HG03060 (cell line): ENCODE results near the gene HSD3B1.
"Not testable (repeated sequence)": the region's sequence is repeated elsewhere in the genome, so short reads cannot be mapped to it uniquely, and the experiment has no call there.

Source experiments
- ATAC-seq: cut with Tn5 transposase; IDR thresholded peaks from one replicate; pipeline ENCODE4 v1.9.1; 2021; ENCODE audit warnings: low read depth, moderate number of reproducible peaks; ENCODE audit not compliant: unreplicated experiment

HSD3B1 gene

GRCh38 chr1:119489201-119489600, 17.8 kb upstream of the HSD3B1 start:
- ATAC-seq, result no peak

- ATAC-seq, result no peak
Measured at GRCh38 chr1:119490925-119491324, 16.1 kb upstream of the HSD3B1 start.

GRCh38 chr1:119492763-119493162, 14.2 kb upstream of the HSD3B1 start:
- no peak for ATAC-seq

GRCh38 chr1:119504831-119505230, 2.2 kb upstream of the HSD3B1 start:
- ATAC-seq, result no peak

GRCh38 chr1:119510046-119510445, 3.0 kb downstream of the HSD3B1 start:
- ATAC-seq, result no peak

- ATAC-seq, result no peak
Measured at GRCh38 chr1:119515221-119515620, 8.2 kb downstream of the HSD3B1 start.

- ATAC-seq, result no peak
Measured at GRCh38 chr1:119516247-119516646, 9.2 kb downstream of the HSD3B1 start.

- no peak for ATAC-seq
Measured at GRCh38 chr1:119516680-119517079, 9.7 kb downstream of the HSD3B1 start.

- not testable (repeated sequence) for ATAC-seq
Measured at GRCh38 chr1:119517667-119518066, 10.7 kb downstream of the HSD3B1 start.

- no peak for ATAC-seq
Measured at GRCh38 chr1:119531606-119532323, 24.8 kb downstream of the HSD3B1 start.

GRCh38 chr1:119532324-119532910, 25.4 kb downstream of the HSD3B1 start:
- ATAC-seq, result no peak

- ATAC-seq, result no peak
Measured at GRCh38 chr1:119535381-119535780, 28.4 kb downstream of the HSD3B1 start.

- ATAC-seq, result no peak
Measured at GRCh38 chr1:119537966-119538365, 31.0 kb downstream of the HSD3B1 start.

GRCh38 chr1:119539636-119540035, 32.6 kb downstream of the HSD3B1 start:
- no peak for ATAC-seq

- no peak for ATAC-seq
Measured at GRCh38 chr1:119541389-119541788, 34.4 kb downstream of the HSD3B1 start.

- no peak for ATAC-seq
Measured at GRCh38 chr1:119542492-119542946, 35.5 kb downstream of the HSD3B1 start.

- no peak for ATAC-seq
Measured at GRCh38 chr1:119544165-119544762, 37.3 kb downstream of the HSD3B1 start.

- ATAC-seq, result no peak
Measured at GRCh38 chr1:119546641-119547040, 39.6 kb downstream of the HSD3B1 start.

GRCh38 chr1:119547306-119547705, 40.3 kb downstream of the HSD3B1 start:
- no peak for ATAC-seq

GRCh38 chr1:119547805-119548204, 40.8 kb downstream of the HSD3B1 start:
- no peak for ATAC-seq

- no peak for ATAC-seq
Measured at GRCh38 chr1:119549719-119550132, 42.7 kb downstream of the HSD3B1 start.

GRCh38 chr1:119550381-119550780, 43.4 kb downstream of the HSD3B1 start:
- no peak for ATAC-seq
